ENCODE measurements around the gene KIF18A.
"Not testable (repeated sequence)": the region's sequence is repeated elsewhere in the genome, so short reads cannot be mapped to it uniquely, and the experiment has no call there.

The KIF18A gene

DNA sequence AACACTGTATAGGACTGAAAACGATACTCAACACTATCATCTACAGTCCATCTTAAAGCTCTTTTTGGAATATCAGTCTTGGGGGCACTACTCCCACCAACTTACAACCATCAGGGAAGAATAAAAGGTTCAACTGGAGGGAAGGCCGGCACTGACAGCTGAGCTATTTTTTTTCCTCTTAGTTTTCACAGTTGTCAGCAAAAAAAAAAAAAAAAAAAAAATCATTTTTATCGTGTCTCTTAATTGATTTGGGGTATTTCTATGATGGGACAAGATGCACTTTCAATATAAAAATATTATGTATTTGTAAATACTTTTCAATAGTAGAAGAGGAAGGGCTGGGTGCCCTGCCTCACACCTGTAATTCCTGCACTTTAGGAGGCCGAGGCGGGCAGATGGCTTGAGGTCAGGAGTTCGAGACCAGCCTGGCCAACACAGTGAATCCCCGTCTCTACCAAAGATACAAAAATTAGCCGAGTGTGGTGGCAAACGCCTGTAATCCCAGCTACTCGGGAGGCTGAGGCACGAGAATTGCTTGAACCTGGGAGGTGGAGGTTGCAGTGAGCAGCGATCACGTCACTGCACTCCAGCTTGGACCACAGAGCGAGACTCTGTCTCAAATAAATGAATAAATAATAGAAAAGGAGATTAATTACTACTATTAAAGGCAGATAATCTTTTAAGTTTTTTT lies 1.5 kb downstream of the KIF18A start:
- no peak for DNase-seq

GRCh38 chr11:28105869-28106268 lies 2.1 kb downstream of the KIF18A start:
- no peak for DNase-seq

- DNase-seq, result no peak
These were observed 3.0 kb downstream of the KIF18A start for GRCh38 chr11:28104984-28105383.

GRCh38 chr11:28104425-28104824 lies 3.5 kb downstream of the KIF18A start:
- DNase-seq, result no peak

DNA sequence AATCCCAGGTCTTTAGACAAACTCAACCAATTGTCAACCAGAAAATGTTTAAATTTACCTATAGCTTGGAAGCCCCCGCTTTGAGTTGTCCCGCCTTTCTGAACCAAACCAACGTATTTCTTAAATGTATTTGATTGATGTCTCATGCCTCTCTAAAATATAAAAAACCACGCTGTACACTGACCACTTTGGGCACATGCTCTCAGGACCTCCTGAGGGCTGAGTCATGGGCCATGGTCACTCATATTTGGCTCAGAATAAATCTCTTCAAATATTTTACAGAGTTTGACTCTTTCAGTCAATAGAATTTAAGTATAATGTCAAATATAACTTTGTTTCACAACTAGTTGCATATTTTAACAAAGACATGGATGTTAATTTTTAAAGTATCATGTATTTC lies 5.7 kb downstream of the KIF18A start:
- not testable (repeated sequence) for DNase-seq

DNA sequence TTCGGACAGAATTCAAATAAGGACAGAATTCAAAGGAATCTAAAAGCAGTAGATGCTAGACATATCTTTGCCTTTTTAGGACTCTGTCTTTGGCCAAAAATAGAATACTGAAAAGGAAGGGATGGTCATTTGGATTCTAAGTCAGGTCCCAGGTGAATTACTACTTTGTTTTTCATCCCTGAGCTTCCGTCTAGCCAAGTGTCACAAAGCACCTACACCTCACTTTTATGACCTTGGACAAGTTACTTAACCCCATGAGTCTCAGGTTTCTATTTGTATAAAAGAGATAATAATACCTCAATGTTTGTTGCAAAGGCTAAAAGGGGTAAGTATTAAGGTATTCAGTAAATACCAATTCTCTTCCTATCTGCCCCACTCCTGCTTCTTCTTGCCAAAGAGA lies 7.3 kb downstream of the KIF18A start:
- no peak for DNase-seq

DNA sequence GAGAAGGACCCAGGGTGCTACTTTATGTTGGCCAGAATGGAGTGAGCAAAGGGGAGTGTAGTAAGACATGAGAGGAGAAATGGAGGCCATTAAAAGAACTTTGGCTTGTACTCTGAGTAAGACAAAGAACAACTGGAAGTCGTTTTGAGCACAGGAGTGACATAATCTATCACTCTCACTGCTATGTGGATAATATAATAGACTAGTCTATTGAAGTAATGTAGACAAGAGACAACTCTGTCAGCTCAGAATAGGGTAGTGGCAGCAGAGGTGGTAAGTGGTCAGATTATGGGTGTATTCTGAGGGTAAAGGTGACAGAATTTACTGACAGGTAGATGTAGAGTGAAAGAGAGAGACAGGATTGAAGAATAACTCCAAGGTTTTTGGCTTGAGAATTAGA lies 8.2 kb downstream of the KIF18A start:
- DNase-seq, result no peak

- no peak for DNase-seq
These were observed 9.7 kb downstream of the KIF18A start for GRCh38 chr11:28098257-28098656.

- no peak for DNase-seq
These were observed 15.2 kb downstream of the KIF18A start for GRCh38 chr11:28092786-28093185.

- DNase-seq, result no peak
These were observed 17.8 kb downstream of the KIF18A start for GRCh38 chr11:28090052-28090749.

DNA sequence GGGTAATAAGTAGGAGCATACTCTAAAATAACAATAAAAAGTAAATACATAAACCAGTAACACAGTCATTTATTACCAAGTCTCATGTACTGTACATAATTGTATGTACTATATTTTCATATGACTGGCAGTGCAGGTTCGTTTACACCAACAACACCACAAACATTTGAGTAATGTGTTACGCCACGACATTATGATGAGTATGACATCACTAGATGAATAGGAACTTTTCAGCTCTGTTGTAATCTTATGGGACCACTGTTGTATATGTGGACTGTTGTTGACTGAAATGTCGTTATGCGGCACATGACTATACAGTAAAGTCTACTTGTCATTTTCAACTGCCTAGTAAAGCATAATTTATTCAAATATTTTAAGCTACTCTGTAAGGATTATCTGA lies 18.6 kb downstream of the KIF18A start:
- no peak for DNase-seq

DNA sequence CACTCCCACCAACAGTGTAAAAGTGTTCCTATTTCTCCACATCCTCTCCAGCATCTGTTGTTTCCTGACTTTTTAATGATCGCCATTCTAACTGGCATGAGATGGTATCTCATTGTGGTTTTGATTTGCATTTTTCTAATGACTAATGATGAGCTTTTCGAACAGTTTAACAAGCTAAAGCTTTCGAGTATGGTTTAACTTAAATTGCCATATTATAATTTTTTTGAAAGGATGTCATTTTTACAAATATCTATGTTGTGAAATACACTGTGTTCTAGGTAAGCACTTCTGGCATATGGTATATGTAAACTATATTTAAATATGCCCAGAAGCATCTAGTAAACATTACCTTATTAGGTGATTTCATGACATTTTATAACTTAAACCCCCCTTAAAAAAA lies 20.3 kb downstream of the KIF18A start:
- DNase-seq, result not testable (repeated sequence)

GRCh38 chr11:28087192-28087591 lies 20.8 kb downstream of the KIF18A start:
- not testable (repeated sequence) for DNase-seq

- no peak for DNase-seq
These were observed 21.4 kb downstream of the KIF18A start for GRCh38 chr11:28086569-28086968.

GRCh38 chr11:28083118-28083517 lies 24.8 kb downstream of the KIF18A start:
- DNase-seq, result no peak

DNA sequence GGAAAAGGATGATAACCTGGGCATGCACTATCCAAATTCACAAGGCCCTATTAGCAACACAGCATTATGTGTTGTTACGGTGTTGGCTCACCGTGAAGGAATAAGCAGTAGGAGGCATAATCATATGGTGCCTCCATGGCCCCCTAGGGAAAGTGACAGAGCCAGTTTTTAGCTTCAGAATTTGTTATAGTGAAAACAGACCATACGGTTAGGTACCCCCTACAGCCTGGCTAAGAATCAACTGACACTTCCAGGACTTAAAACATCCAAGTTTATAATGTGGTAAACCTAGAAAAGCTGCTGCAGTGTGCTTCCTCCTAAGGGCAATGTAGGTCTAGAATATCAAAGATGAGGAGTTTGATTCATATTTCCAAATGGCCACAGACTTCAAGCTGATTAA lies 30.4 kb downstream of the KIF18A start:
- no peak for DNase-seq

DNA sequence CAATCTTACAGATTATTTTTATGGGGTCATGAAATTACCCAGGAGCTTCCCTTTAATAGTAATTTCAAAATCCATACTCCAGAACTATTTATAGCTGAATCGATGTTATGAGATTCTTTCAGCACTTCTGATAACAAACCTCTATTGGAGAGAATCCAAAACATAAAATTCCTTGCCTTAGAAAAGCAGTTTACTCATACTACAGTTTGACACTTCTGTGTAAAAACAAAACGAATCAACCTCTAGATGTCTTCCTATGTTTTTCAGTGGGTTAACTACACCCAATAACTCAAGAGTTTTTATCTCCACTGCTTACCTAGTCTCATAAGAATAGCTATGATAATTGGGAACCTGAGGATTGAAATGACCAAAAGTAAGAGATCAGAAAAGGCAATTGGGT lies 35.6 kb downstream of the KIF18A start:
- DNase-seq, result no peak

DNA sequence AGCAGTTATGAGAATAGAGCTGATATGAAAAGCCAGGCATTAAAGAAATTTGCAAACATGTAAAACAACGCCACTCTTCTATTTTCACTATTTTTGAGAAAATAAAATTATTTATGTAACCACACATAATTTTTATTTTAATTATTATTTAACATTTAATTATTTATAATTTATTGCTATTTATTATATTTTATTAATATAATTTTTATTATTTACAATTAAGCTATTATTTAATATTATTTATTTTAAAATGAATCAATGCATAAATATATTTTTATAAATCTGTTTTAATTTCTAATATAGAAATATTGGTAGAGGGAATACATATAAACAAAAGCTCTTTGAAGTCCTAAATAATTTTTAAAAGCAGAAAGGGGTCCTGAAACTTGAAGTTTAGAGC lies 36.7 kb downstream of the KIF18A start:
- no peak for DNase-seq

- DNase-seq, result no peak
These were observed 49.6 kb downstream of the KIF18A start for GRCh38 chr11:28058333-28058732.

GRCh38 chr11:28054821-28055220 lies 53.1 kb downstream of the KIF18A start:
- DNase-seq, result no peak

DNA sequence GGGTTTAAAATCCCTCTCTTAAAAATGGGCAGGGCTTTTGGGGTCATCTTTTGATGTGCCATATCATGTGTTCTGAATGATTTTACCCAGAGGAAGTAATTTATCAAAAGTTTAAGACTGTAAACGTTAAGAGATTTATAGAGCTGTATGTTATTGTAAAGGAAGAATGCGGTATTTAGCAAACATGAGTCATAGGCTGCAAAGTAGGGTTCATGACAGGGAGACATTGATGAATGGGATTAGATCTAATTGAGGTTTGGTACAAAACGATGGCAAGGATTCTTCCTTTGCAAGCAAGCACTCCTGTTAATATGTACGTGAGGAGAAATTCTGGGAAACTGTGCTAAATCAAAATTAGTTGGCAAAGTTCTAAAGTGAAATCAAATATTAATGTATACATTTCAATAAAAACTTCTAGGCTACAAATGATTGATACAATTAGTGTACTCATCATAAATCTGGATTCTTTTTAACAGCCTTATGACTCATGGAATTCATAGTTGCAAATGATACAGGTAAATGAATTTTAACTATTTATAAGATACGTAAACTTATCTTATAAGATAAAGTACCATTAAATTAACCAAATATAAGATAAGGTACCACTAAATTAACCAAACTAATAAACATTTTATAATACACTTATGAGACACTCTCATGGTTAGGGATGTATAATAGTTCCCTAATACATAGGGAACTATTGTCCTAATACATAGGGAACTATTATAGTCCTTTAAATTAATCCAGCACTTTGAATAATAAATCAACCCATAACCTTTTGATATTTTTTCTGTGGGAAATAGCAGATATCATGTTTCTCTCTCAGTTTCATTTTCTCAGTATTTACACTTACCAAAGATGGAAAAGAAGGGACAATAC lies 58.4 kb downstream of the KIF18A start:
- DNase-seq, result no peak

DNA sequence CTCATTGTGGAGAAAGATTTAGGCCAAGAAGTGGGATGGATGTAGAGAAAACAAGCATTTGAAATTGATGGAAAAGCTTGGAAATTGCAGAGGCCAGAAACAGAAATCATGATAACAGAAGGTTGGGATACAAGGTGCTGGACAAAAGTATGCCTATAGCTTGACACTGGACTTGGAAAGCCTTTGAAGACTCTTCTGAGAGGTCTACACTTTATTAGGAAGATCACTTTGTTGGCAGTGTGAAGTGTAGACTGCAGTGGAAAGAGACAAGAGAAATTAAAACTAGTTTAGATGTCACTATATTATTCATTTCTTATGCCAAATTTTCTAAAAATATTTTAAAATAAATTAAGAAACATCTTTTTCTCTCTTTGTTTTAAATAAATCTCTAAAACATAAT lies 59.1 kb downstream of the KIF18A start:
- no peak for DNase-seq

- DNase-seq, result no peak
These were observed 63.8 kb downstream of the KIF18A start for GRCh38 chr11:28043930-28044709.

All from stimulated activated CD4-positive, alpha-beta T cell treated with anti-CD3 and anti-CD28 coated beads, Interleukin-12 subunit alpha, Interleukin-12 subunit beta, amount 100 ng/mL, for 4 hours (primary cell).